Right lobe of liver (tissue), 4 donors: ENCODE measurements around the gene MARCHF6.
"Not testable (repeated sequence)": the region's sequence is repeated elsewhere in the genome, so short reads cannot be mapped to it uniquely, and the experiment has no call there.

Source experiments
- CTCF ChIP-seq, 4 donors: fragments of 200-600 bp in 3 of 4; fragments of 450-650 bp in 1 of 4; IDR thresholded peaks; one replicate each; pipeline versions ENCODE4 v1.5.1 to v1.8.0; 2016 to 2022; ENCODE audit warnings: antibody characterized with exemption in 4 of 4, mild to moderate bottlenecking in 2 of 4
- POLR2A ChIP-seq: fragments of 450-650 bp; IDR thresholded peaks from one replicate; pipeline ENCODE4 v1.6.1; 2017; ENCODE audit warnings: antibody characterized with exemption, mild to moderate bottlenecking
- donor health status: DM: no; HTN: no; CAD: no.
- donor health status: DM: no; HTN: no; CAD: no.
- donor health status: DM: no; HTN: yes; CAD: no.

GRCh38 chr5:10310835-10311570, 42.5 kb upstream of the MARCHF6 start:
- TF ChIP-seq CTCF (IDR thresholded peaks at IDR 0.05); POLR2A: not testable (repeated sequence)
